ENCODE measurements around the gene PSME4. TPM values are rescaled to one million over a fixed set of nuclear protein-coding genes. Genes with fewer than 3 reads are reported as not detected.

Gene PSME4
- total and polyA plus RNA-seq, 10 of the 15 experiments (the other 5 are each of a cell fraction or from before 2014, with no cell fraction given): 11.1 to 56.2 (median 32.1) TPM

GRCh38 chr2:53991948-53992347 lies 21.2 kb upstream of the PSME4 start:
- Histone ChIP-seq H3K79me2 (ENCODE audit: control insufficient read depth, insufficient read depth, low read length) (no peaks in the 10 kb centered on the region), H3K4me1 (ENCODE audit: control insufficient read depth, insufficient read depth, low read length) (peaks cover 4% of the 10 kb centered on the region; the same call in 1 of the 2 replicates), H2AFZ (ENCODE audit: control insufficient read depth, low read depth, low read length) (no peak overlapping the region), H3K27ac (ENCODE audit: control insufficient read depth, insufficient read depth) (no peak overlapping the region), H3K9me3 (replicated peaks; ENCODE audit: control insufficient read depth, insufficient read depth, low read length) (no peaks in the 10 kb centered on the region), H3K4me2 (ENCODE audit: control insufficient read depth, insufficient read depth) (no peak overlapping the region), H3K4me3 (no peak overlapping the region), H3K9ac (ENCODE audit: control insufficient read depth, insufficient read depth, low read length) (no peak overlapping the region), H4K20me1 (ENCODE audit: control insufficient read depth, insufficient read depth) (no peaks in the 10 kb centered on the region), H3K27me3 (replicated peaks in 1 of 2; ENCODE audit: control insufficient read depth in 2 of 2, insufficient read depth in 2 of 2, low read length in 1 of 2) (no peaks in the 10 kb centered on the region), H3K36me3 (ENCODE audit: control insufficient read depth in 2 of 2, insufficient read depth in 2 of 2, low read length in 1 of 2) (no peaks in the 10 kb centered on the region)
- in situ Hi-C loops (cut with MboI) (no loop called here), intact Hi-C loops (cut with micrococcal nuclease; ENCODE audit: unreplicated experiment) (no loop called here)
- DNase-seq (ENCODE audit: low read depth, low spot score) (no peak), ATAC-seq (no peak), FAIRE-seq (no peak)
- RAD21 ChIA-PET (ENCODE audit: unreplicated experiment): interaction anchor here (0.7 kb wide), 1 partner anchor 778 kb away, joined by 3 read pairs; no protein-coding TSS in a partner anchor
- CTCF ChIA-PET: no interaction called here
- POLR2A ChIA-PET: no interaction called here
- SMC1A ChIA-PET (ENCODE audit: uncharacterized antibody, unreplicated experiment): no interaction called here
- BruUV-seq (replicated peaks): no TSS peak
- TF ChIP-seq ZBTB11 (CRISPR knock-in tag; IDR thresholded peaks at IDR 0.05) (no peak), CBX5 (IDR thresholded peaks at IDR 0.05; ENCODE audit: low read depth) (no peak), NR2C2 (IDR thresholded peaks at IDR 0.05; ENCODE audit: borderline replicate concordance, control insufficient read depth, insufficient read length, low read depth) (no peak), NFYA (IDR thresholded peaks at IDR 0.05; ENCODE audit: borderline replicate concordance, low read depth, low read length) (no peak), MYC (IDR thresholded peaks at IDR 0.05; ENCODE audit: insufficient read depth, insufficient read length, insufficient replicate concordance, low read length, severe bottlenecking) (no peak), RAD51 (IDR thresholded peaks at IDR 0.05) (no peak), NRF1 (conservative IDR thresholded peaks at IDR 0.05; ENCODE audit: low read depth, low read length) (no peak)
- TF ChIP-seq, protein P1, sequence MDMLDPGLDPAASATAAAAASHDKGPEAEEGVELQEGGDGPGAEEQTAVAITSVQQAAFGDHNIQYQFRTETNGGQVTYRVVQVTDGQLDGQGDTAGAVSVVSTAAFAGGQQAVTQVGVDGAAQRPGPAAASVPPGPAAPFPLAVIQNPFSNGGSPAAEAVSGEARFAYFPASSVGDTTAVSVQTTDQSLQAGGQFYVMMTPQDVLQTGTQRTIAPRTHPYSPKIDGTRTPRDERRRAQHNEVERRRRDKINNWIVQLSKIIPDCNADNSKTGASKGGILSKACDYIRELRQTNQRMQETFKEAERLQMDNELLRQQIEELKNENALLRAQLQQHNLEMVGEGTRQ (IDR thresholded peaks at IDR 0.05; ENCODE audit: borderline replicate concordance, low read depth, low read length): no peak
- TF ChIP-seq, protein P2, sequence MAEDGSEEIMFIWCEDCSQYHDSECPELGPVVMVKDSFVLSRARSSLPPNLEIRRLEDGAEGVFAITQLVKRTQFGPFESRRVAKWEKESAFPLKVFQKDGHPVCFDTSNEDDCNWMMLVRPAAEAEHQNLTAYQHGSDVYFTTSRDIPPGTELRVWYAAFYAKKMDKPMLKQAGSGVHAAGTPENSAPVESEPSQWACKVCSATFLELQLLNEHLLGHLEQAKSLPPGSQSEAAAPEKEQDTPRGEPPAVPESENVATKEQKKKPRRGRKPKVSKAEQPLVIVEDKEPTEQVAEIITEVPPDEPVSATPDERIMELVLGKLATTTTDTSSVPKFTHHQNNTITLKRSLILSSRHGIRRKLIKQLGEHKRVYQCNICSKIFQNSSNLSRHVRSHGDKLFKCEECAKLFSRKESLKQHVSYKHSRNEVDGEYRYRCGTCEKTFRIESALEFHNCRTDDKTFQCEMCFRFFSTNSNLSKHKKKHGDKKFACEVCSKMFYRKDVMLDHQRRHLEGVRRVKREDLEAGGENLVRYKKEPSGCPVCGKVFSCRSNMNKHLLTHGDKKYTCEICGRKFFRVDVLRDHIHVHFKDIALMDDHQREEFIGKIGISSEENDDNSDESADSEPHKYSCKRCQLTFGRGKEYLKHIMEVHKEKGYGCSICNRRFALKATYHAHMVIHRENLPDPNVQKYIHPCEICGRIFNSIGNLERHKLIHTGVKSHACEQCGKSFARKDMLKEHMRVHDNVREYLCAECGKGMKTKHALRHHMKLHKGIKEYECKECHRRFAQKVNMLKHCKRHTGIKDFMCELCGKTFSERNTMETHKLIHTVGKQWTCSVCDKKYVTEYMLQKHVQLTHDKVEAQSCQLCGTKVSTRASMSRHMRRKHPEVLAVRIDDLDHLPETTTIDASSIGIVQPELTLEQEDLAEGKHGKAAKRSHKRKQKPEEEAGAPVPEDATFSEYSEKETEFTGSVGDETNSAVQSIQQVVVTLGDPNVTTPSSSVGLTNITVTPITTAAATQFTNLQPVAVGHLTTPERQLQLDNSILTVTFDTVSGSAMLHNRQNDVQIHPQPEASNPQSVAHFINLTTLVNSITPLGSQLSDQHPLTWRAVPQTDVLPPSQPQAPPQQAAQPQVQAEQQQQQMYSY (CRISPR knock-in tag; IDR thresholded peaks at IDR 0.05): no peak
- TF ChIP-seq, protein P3, sequence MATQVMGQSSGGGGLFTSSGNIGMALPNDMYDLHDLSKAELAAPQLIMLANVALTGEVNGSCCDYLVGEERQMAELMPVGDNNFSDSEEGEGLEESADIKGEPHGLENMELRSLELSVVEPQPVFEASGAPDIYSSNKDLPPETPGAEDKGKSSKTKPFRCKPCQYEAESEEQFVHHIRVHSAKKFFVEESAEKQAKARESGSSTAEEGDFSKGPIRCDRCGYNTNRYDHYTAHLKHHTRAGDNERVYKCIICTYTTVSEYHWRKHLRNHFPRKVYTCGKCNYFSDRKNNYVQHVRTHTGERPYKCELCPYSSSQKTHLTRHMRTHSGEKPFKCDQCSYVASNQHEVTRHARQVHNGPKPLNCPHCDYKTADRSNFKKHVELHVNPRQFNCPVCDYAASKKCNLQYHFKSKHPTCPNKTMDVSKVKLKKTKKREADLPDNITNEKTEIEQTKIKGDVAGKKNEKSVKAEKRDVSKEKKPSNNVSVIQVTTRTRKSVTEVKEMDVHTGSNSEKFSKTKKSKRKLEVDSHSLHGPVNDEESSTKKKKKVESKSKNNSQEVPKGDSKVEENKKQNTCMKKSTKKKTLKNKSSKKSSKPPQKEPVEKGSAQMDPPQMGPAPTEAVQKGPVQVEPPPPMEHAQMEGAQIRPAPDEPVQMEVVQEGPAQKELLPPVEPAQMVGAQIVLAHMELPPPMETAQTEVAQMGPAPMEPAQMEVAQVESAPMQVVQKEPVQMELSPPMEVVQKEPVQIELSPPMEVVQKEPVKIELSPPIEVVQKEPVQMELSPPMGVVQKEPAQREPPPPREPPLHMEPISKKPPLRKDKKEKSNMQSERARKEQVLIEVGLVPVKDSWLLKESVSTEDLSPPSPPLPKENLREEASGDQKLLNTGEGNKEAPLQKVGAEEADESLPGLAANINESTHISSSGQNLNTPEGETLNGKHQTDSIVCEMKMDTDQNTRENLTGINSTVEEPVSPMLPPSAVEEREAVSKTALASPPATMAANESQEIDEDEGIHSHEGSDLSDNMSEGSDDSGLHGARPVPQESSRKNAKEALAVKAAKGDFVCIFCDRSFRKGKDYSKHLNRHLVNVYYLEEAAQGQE (IDR thresholded peaks at IDR 0.05; ENCODE audit: low read depth, low read length): no peak
- TF ChIP-seq, protein P4, sequence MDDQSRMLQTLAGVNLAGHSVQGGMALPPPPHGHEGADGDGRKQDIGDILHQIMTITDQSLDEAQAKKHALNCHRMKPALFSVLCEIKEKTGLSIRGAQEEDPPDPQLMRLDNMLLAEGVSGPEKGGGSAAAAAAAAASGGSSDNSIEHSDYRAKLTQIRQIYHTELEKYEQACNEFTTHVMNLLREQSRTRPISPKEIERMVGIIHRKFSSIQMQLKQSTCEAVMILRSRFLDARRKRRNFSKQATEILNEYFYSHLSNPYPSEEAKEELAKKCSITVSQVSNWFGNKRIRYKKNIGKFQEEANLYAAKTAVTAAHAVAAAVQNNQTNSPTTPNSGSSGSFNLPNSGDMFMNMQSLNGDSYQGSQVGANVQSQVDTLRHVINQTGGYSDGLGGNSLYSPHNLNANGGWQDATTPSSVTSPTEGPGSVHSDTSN (IDR thresholded peaks at IDR 0.05; ENCODE audit: insufficient replicate concordance, low read depth, low read length): no peak

Data from GM12878 (cell line).